Endothelial cell (in vitro differentiated cells): ENCODE results near the gene GPX5. TPM values are rescaled to one million over a fixed set of nuclear protein-coding genes. Genes with fewer than 3 reads are reported as not detected.

ENCODE experiments used
- DNase-seq: peaks from one replicate; pipeline ENCODE4 v3.0.0; 2021; ENCODE audit warnings: low spot score
- H3K27ac Mint-ChIP-seq: one replicate; pipeline ENCODE4 v1.8.0; 2021; ENCODE audit warnings: mixed read lengths, inconsistent platforms; ENCODE audit not compliant: unreplicated experiment
- H3K27me3 Mint-ChIP-seq: one replicate; pipeline ENCODE4 v1.8.0; 2021; ENCODE audit warnings: mild to moderate bottlenecking, moderate library complexity, mixed read lengths, inconsistent platforms; ENCODE audit not compliant: unreplicated experiment
- H3K36me3 Mint-ChIP-seq: one replicate; pipeline ENCODE4 v1.8.0; 2021; ENCODE audit warnings: mild to moderate bottlenecking, low read depth, mixed read lengths, inconsistent platforms; ENCODE audit not compliant: unreplicated experiment
- H3K4me1 Mint-ChIP-seq: one replicate; pipeline ENCODE4 v1.8.0; 2021; ENCODE audit warnings: mild to moderate bottlenecking, mixed read lengths, inconsistent platforms; ENCODE audit not compliant: unreplicated experiment
- H3K4me3 Mint-ChIP-seq: one replicate; pipeline ENCODE4 v1.8.0; 2021; ENCODE audit warnings: mild to moderate bottlenecking, mixed read lengths, inconsistent platforms; ENCODE audit not compliant: unreplicated experiment
- H3K9me3 Mint-ChIP-seq: one replicate; pipeline ENCODE4 v1.8.0; 2021; ENCODE audit warnings: mixed read lengths, inconsistent platforms; ENCODE audit not compliant: unreplicated experiment
- CTCF ChIP-seq: fragments of 200-600 bp; sonication (generic); IDR thresholded peaks from one replicate; pipeline ENCODE4 v1.5.0; 2021; ENCODE audit warnings: antibody characterized with exemption; ENCODE audit not compliant: unreplicated experiment
- total RNA-seq: library from RNA; stranded (reverse); fragmentation: NEBNext Ultra II Directional; extraction: Animal tissue kit (Norgen Biotek cat#: 25700); gene quantifications from one replicate; pipeline ENCODE4 v1.2.1, GENCODE V29; 2021; ENCODE audit not compliant: unreplicated experiment

GPX5 gene
- total RNA-seq, 1 donor from 2014 or later: not detected

- H3K27me3 Mint-ChIP-seq: no peaks in the 10 kb centered on the region
- peaks cover 23% of the 10 kb centered on the region for H3K4me1 Mint-ChIP-seq
- TF ChIP-seq CTCF: no peak
- H3K36me3 Mint-ChIP-seq: no peaks in the 10 kb centered on the region
- no peak for DNase-seq
- H3K27ac Mint-ChIP-seq: no peak overlapping the region
- no peak overlapping the region for H3K4me3 Mint-ChIP-seq
- H3K9me3 Mint-ChIP-seq: no peaks in the 10 kb centered on the region
Measured at GRCh38 chr6:28563430-28564095, 37.9 kb downstream of the GPX5 start.

GRCh38 chr6:28565823-28566526, 40.3 kb downstream of the GPX5 start:
- H3K4me1 Mint-ChIP-seq: peaks cover 6% of the 10 kb centered on the region
- no peaks in the 10 kb centered on the region for H3K9me3 Mint-ChIP-seq
- no peaks in the 10 kb centered on the region for H3K36me3 Mint-ChIP-seq
- no peak overlapping the region for H3K4me3 Mint-ChIP-seq
- no peak overlapping the region for H3K27ac Mint-ChIP-seq
- H3K27me3 Mint-ChIP-seq: no peaks in the 10 kb centered on the region
- no peak for DNase-seq
- no peak for TF ChIP-seq CTCF

- peaks cover 6% of the 10 kb centered on the region for H3K4me1 Mint-ChIP-seq
- H3K36me3 Mint-ChIP-seq: no peaks in the 10 kb centered on the region
- H3K27me3 Mint-ChIP-seq: no peaks in the 10 kb centered on the region
- no peak for DNase-seq
- TF ChIP-seq CTCF: no peak
- no peak overlapping the region for H3K27ac Mint-ChIP-seq
- no peaks in the 10 kb centered on the region for H3K9me3 Mint-ChIP-seq
- H3K4me3 Mint-ChIP-seq: no peak overlapping the region
Measured at GRCh38 chr6:28566527-28567252, 41.0 kb downstream of the GPX5 start.

- no peak for TF ChIP-seq CTCF
- Mint-ChIP-seq H3K9me3 (no peaks in the 10 kb centered on the region), H3K4me1 (peaks cover 6% of the 10 kb centered on the region), H3K27me3 (no peaks in the 10 kb centered on the region), H3K27ac (no peak overlapping the region), H3K36me3 (no peaks in the 10 kb centered on the region), H3K4me3 (no peak overlapping the region)
- no peak for DNase-seq
Measured at GRCh38 chr6:28567506-28567905, 41.8 kb downstream of the GPX5 start.
